ENCODE measurements around the gene SLX9.

Gene SLX9

GRCh38 chr21:44952929-44953627 is 13.2 kb downstream of the SLX9 start:
- peaks cover 9% of the 10 kb centered on the region for H3K36me3 Mint-ChIP-seq (ENCODE audit: low read depth)
- no peak overlapping the region for H3K4me3 Mint-ChIP-seq
- H3K27ac Mint-ChIP-seq: no peak overlapping the region
- peaks cover 13% of the 10 kb centered on the region for H3K4me1 Mint-ChIP-seq
- no peak for TF ChIP-seq CTCF (IDR thresholded peaks at IDR 0.05)
- H3K9me3 Mint-ChIP-seq: no peaks in the 10 kb centered on the region
- no peak for DNase-seq
- H3K27me3 Mint-ChIP-seq (ENCODE audit: low read depth, poor library complexity): no peaks in the 10 kb centered on the region

DNA sequence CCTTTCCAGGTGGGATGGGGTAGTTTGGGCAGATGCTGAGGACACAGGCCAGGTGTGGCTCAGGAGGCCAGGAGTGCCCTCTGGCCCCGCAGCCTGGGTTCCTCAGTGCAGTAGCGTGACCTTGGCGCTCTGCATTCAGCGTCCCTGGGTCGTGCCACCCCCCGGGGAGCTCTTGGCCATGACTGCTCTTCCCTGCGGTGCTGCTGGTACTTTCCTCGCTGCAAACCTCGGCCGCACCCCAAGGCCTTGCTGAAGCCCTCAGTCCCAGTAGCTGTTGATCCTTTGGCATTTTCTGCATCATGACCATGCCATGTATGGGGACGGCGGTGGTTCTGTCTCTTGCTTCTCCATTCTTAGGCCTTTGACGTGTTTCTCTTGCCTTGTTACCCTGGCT is 13.8 kb downstream of the SLX9 start:
- Mint-ChIP-seq H3K27ac (no peak overlapping the region), H3K9me3 (no peaks in the 10 kb centered on the region), H3K27me3 (ENCODE audit: low read depth, poor library complexity) (no peaks in the 10 kb centered on the region), H3K4me1 (peaks cover 16% of the 10 kb centered on the region), H3K4me3 (no peak overlapping the region), H3K36me3 (ENCODE audit: low read depth) (peaks cover 9% of the 10 kb centered on the region)
- no peak for TF ChIP-seq CTCF (IDR thresholded peaks at IDR 0.05)
- DNase-seq: no peak

DNA sequence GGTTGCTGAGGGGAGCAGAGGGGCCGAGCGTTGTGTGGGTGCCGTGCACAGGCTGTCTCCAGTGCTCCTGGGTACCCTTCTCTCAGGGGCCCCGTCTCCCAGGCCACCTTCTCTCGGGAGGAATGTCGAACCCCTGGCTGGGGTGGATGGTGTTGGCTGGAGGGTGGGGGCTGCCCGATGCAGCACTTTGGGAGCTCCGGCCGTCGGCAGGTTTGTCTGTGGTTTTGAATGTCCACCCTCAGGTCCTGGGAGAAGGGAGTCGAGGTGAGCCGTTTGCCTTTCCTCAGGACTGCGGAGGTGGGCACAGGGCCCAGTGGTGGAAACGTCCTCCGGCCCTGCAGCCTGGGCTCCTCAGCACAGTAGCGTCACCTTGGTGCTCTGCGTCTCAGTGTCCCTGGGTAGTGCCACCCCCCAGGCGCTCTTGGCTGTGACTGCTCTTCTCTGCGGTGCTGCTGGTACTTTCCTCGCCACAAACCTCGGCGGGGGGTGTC is 14.5 kb downstream of the SLX9 start:
- H3K27me3 Mint-ChIP-seq (ENCODE audit: low read depth, poor library complexity): no peaks in the 10 kb centered on the region
- peaks cover 23% of the 10 kb centered on the region for H3K4me1 Mint-ChIP-seq
- H3K36me3 Mint-ChIP-seq (ENCODE audit: low read depth): peaks cover 16% of the 10 kb centered on the region
- H3K9me3 Mint-ChIP-seq: no peaks in the 10 kb centered on the region
- no peak overlapping the region for H3K27ac Mint-ChIP-seq
- TF ChIP-seq CTCF (IDR thresholded peaks at IDR 0.05): no peak
- no peak for DNase-seq
- H3K4me3 Mint-ChIP-seq: no peak overlapping the region

DNA sequence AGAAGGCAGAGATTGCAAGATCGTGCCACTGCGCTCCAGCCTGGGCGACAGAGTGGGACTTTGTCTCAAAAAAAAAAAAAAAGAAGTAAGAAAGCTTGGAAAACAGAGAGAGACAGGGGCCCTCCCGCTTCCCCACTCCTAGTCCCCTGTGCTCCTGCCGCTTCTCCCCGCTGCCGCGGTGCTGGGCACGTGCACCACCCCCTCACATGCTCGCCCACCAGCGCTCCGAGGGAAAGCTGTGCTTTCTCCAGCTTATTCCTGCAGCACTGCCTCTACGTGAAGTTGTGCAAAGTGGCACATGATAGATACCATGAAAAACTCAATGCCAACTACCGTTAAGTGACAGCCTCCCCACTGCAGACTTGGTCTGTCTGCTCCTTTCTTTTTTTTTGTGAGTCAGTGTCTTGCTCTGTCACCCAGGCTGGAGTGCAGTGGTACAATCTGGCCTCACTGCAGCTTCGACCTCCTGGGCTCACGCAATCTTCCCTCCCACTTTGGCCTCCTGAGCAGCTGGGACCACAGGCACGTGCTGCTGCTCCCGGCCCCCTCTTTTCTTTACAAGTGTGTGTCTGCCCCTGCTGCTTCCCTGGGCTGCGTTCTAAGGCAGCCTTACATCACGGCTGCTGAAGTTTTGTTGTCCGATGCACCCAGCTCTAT is 15.4 kb downstream of the SLX9 start:
- H3K27ac Mint-ChIP-seq: peak overlapping the region; percentile 15
- DNase-seq: no peak
- H3K36me3 Mint-ChIP-seq (ENCODE audit: low read depth): peaks cover 17% of the 10 kb centered on the region
- H3K9me3 Mint-ChIP-seq: no peaks in the 10 kb centered on the region
- peaks cover 23% of the 10 kb centered on the region for H3K4me1 Mint-ChIP-seq
- no peak for TF ChIP-seq CTCF (IDR thresholded peaks at IDR 0.05)
- H3K4me3 Mint-ChIP-seq: no peak overlapping the region
- no peaks in the 10 kb centered on the region for H3K27me3 Mint-ChIP-seq (ENCODE audit: low read depth, poor library complexity)

GRCh38 chr21:44955798-44956175 is 16.0 kb downstream of the SLX9 start:
- H3K4me1 Mint-ChIP-seq: peaks cover 23% of the 10 kb centered on the region
- TF ChIP-seq CTCF (IDR thresholded peaks at IDR 0.05): no peak
- peak overlapping the region; percentile 45 for H3K27ac Mint-ChIP-seq
- DNase-seq: no peak
- H3K36me3 Mint-ChIP-seq (ENCODE audit: low read depth): peaks cover 22% of the 10 kb centered on the region
- no peak overlapping the region for H3K4me3 Mint-ChIP-seq
- H3K9me3 Mint-ChIP-seq: no peaks in the 10 kb centered on the region
- H3K27me3 Mint-ChIP-seq (ENCODE audit: low read depth, poor library complexity): no peaks in the 10 kb centered on the region

Data from nephron progenitor cell (in vitro differentiated cells).